PC-3 (cell line): ENCODE data around the gene YES1. TPM values are rescaled to one million over a fixed set of nuclear protein-coding genes. Genes with fewer than 3 reads are reported as not detected.
A peak's percentile ranks its signal among the peaks of the same experiment; 100 is the strongest.

Experiments
- ATAC-seq: fragments of 200-7000 bp; cut with Tn5 transposase; 2 replicates; pipeline ENCODE4 v1.9.1; 2020; ENCODE audit warnings: mild to moderate bottlenecking, moderate library complexity
- BruUV-seq: library from RNA; stranded (reverse); fragments of 400-500 nt; replicated peaks from 2 replicates; lab custom pipeline; 2021; lab: Mats Ljungman, UMichigan
- CTCF ChIA-PET: fragments of 300-600 bp; sonication (Branson Sonifier 250); formaldehyde crosslinking; loops from one replicate; lab custom pipeline; 2022; ENCODE audit warnings: antibody characterized with exemption; lab: Charles Lee
- POLR2A ChIA-PET: fragments of 300-600 bp; sonication (Branson Sonifier 250); formaldehyde crosslinking; loops from one replicate; lab custom pipeline; 2022; ENCODE audit warnings: antibody characterized with exemption; ENCODE audit not compliant: unreplicated experiment; lab: Charles Lee
- DNase-seq: peaks from one replicate; pipeline ENCODE4 v3.0.0-alpha.2; 2015
- H2AFZ ChIP-seq: fragments of 300-600 bp; sonication (generic); 2 replicates; pipeline ENCODE4 v1.6.0; 2016; ENCODE audit warnings: antibody characterized with exemption, low read length
- H3F3A ChIP-seq: fragments of 300-600 bp; sonication (generic); one replicate; pipeline ENCODE4 v1.6.0; 2017; ENCODE audit warnings: antibody characterized with exemption, low read length, control low read depth, mild to moderate bottlenecking; ENCODE audit not compliant: unreplicated experiment
- H3K27ac ChIP-seq: fragments of 300-600 bp; sonication (generic); 2 replicates; pipeline ENCODE4 v1.5.1; 2016; ENCODE audit warnings: mild to moderate bottlenecking, low read length
- H3K27me3 ChIP-seq: fragments of 300-600 bp; sonication (generic); 2 replicates; pipeline ENCODE4 v1.6.1; 2016; ENCODE audit warnings: low read length, mixed read lengths
- H3K36me3 ChIP-seq: fragments of 300-600 bp; sonication (generic); 2 replicates; pipeline ENCODE4 v1.6.1; 2016; ENCODE audit warnings: low read depth, mixed run types, low read length, mixed read lengths
- H3K4me1 ChIP-seq: fragments of 300-600 bp; sonication (generic); 2 replicates; pipeline ENCODE4 v1.5.1; 2016; ENCODE audit warnings: low read length; ENCODE audit not compliant: insufficient read depth
- H3K4me2 ChIP-seq: fragments of 300-600 bp; sonication (generic); 2 replicates; pipeline ENCODE4 v1.6.0; 2016; ENCODE audit warnings: low read length
- H3K4me3 ChIP-seq: fragments of 300-600 bp; sonication (generic); 2 replicates; pipeline ENCODE4 v1.5.1; 2016; ENCODE audit warnings: mild to moderate bottlenecking, low read length, mixed read lengths
- H3K79me2 ChIP-seq: fragments of 300-600 bp; sonication (generic); 2 replicates; pipeline ENCODE4 v1.6.1; 2017; ENCODE audit warnings: low read length, mixed read lengths
- H3K9ac ChIP-seq: fragments of 300-600 bp; sonication (generic); 2 replicates; pipeline ENCODE4 v1.6.0; 2016; ENCODE audit warnings: mild to moderate bottlenecking, low read length
- H3K9me2 ChIP-seq: fragments of 300-600 bp; sonication (generic); replicated peaks from 2 replicates; pipeline ENCODE4 v1.6.1; 2016; ENCODE audit warnings: mixed run types, low read length, mixed read lengths
- H3K9me3 ChIP-seq: fragments of 300-600 bp; sonication (generic); 2 replicates; pipeline ENCODE4 v1.6.1; 2016; ENCODE audit warnings: low read length, mixed read lengths
- H4K20me1 ChIP-seq: fragments of 300-600 bp; sonication (generic); 2 replicates; pipeline ENCODE4 v1.6.1; 2016; ENCODE audit warnings: low read length, mixed read lengths
- EZH2 ChIP-seq: fragments of 300-600 bp; sonication (generic); IDR thresholded peaks from one replicate; pipeline ENCODE4 v1.6.1; 2017; ENCODE audit warnings: antibody characterized with exemption, mild to moderate bottlenecking, low read length; ENCODE audit not compliant: unreplicated experiment
- EZH2phosphoT487 ChIP-seq: fragments of 300-600 bp; sonication (generic); IDR thresholded peaks from 2 replicates; pipeline ENCODE4 v1.6.1; 2018; ENCODE audit warnings: mild to moderate bottlenecking, antibody characterized with exemption, low read length, borderline replicate concordance
- intact Hi-C: fragments of 100-400 bp; cut with micrococcal nuclease; formaldehyde crosslinking; loops from 2 replicates; pipeline ENCODE4 v1.9.0; 2023
- total RNA-seq: library from RNA; depleted of rRNA; stranded (reverse); fragments of >200 nt; gene quantifications from 2 replicates; pipeline ENCODE4 v1.2.3, GENCODE V29; 2014
- TF ChIP-seq, protein P1 (sequence below): fragments of 300-600 bp; sonication (generic); conservative IDR thresholded peaks from 2 replicates; pipeline ENCODE4 v1.5.1; 2017; ENCODE audit warnings: antibody characterized with exemption, low read depth, mild to moderate bottlenecking, low read length

Gene YES1
- total RNA-seq, 1 experiment from 2014 or later, result 73.5 TPM

DNA sequence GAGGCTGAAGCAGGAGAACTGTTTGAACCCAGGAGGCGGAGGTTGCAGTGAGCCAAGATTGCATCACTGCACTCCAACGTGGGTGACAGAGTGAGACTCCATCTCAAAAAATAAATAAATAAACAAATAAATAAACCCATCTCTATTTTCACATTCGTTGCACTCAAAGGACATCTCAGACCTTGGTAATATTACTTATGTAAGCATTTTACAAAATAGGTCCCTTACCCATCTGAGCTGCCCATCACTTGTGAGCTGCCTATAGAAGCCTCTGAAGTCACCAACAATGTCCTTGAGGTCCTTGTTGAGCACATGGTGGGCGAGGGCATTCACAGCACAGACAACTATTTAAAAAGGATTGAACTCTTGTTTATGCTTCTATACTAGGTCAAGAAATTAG, 115.0 kb downstream of the YES1 start:
- ChIA-PET POLR2A (no interaction called here), CTCF (no interaction called here)
- DNase-seq (no peak), ATAC-seq (no peak)
- Histone ChIP-seq H3K9ac (no peak overlapping the region), H3K9me3 (no peaks in the 10 kb centered on the region), H3K27me3 (no peaks in the 10 kb centered on the region), H3K27ac (no peak overlapping the region), H3K4me3 (no peak overlapping the region), H2AFZ (no peak overlapping the region), H3F3A (no peaks in the 10 kb centered on the region), H3K79me2 (0 out of 2 replicates have a peak, but pooled peaks cover 10% of the 10 kb centered on the region), H3K4me1 (peaks cover 10% of the 10 kb centered on the region; the same call in 1 of the 2 replicates), H3K36me3 (peaks cover 25% of the 10 kb centered on the region; the same call in 1 of the 2 replicates), H3K4me2 (no peak overlapping the region), H3K9me2 (no peaks in the 10 kb centered on the region), H4K20me1 (no peaks in the 10 kb centered on the region)
- no TSS peak for BruUV-seq
- TF ChIP-seq EZH2phosphoT487 (no peak), EZH2 (no peak)
- TF ChIP-seq, protein P1, sequence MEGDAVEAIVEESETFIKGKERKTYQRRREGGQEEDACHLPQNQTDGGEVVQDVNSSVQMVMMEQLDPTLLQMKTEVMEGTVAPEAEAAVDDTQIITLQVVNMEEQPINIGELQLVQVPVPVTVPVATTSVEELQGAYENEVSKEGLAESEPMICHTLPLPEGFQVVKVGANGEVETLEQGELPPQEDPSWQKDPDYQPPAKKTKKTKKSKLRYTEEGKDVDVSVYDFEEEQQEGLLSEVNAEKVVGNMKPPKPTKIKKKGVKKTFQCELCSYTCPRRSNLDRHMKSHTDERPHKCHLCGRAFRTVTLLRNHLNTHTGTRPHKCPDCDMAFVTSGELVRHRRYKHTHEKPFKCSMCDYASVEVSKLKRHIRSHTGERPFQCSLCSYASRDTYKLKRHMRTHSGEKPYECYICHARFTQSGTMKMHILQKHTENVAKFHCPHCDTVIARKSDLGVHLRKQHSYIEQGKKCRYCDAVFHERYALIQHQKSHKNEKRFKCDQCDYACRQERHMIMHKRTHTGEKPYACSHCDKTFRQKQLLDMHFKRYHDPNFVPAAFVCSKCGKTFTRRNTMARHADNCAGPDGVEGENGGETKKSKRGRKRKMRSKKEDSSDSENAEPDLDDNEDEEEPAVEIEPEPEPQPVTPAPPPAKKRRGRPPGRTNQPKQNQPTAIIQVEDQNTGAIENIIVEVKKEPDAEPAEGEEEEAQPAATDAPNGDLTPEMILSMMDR, result no peak
- intact Hi-C loops, result no loop called here

DNA sequence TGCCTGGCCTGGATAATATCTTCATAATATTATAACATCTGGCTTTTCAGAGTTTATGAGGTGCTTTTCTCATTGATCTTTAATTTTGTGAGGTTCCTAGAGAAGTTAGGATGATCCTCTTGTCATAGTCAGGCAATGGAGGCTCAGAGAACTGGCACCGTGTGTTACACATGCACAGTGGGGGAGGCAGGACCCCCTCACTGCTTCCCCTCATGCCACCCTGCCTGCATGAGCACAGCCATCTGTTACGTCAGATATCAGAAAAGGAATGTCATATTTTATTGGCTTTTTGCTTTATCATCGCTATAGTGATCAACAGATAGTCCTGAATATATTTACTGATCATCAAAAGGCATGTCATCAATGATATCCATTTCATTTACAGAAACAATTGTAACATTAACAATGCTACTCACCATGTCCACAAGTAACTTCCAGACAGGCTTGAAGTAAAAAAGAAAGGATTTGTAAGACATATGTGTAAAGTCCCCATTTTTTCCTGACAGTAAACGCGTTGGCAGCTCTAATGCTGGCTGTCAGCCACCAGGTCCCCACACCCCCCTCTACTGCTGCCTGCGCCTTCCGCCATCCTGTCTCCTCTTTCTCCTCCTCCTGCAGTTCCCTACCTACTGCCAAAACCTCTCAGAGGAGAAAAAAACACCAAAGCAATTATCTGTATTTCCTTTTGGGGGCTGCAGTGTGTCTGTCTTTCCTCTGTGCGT, 118.4 kb downstream of the YES1 start:
- 0 out of 2 replicates have a peak, but pooled peaks cover under 1% of the 10 kb centered on the region for H3K79me2 ChIP-seq
- no peak overlapping the region for H3K4me3 ChIP-seq
- H3K4me1 ChIP-seq, result no peaks in the 10 kb centered on the region
- no peaks in the 10 kb centered on the region for H3K9me2 ChIP-seq
- H4K20me1 ChIP-seq, result no peaks in the 10 kb centered on the region
- no peak overlapping the region for H3K4me2 ChIP-seq
- intact Hi-C loops, result no loop called here
- TF ChIP-seq EZH2, result no peak
- no peak for TF ChIP-seq EZH2phosphoT487
- TF ChIP-seq, protein P1, result no peak
- no peaks in the 10 kb centered on the region for H3F3A ChIP-seq
- DNase-seq, result no peak
- H3K9ac ChIP-seq, result no peak overlapping the region
- no peak for ATAC-seq
- H3K27me3 ChIP-seq, result no peaks in the 10 kb centered on the region
- peaks cover 17% of the 10 kb centered on the region; the same call in 1 of the 2 replicates for H3K36me3 ChIP-seq
- POLR2A ChIA-PET, result no interaction called here
- no peaks in the 10 kb centered on the region for H3K9me3 ChIP-seq
- CTCF ChIA-PET, result no interaction called here
- BruUV-seq, result TSS peak; percentile 6
- H3K27ac ChIP-seq, result no peak overlapping the region
- no peak overlapping the region for H2AFZ ChIP-seq

DNA sequence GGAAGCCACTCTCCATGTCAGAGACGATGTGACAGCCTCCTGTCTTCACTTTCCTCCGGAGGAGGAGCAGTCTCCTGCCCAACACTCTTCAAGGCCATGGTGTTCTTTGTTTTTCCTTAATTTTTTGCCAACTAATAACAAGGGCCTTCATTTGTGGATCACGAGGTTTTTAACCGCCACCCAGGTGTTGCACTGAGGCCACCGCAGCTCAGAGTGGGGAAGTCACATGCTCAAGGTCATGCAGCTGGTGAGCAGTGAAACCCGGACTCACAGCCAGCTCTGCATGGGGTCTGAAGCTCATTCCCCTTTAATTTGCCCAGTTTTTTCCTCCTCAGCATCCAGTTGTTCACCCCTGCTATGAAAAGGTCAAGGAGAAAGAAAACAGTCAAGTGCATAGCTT, 119.2 kb downstream of the YES1 start:
- Histone ChIP-seq H3K27me3 (no peaks in the 10 kb centered on the region), H3K9ac (no peak overlapping the region), H3K4me3 (no peak overlapping the region), H3K9me2 (no peaks in the 10 kb centered on the region), H3K27ac (no peak overlapping the region), H3K36me3 (peaks cover 15% of the 10 kb centered on the region; the same call in 1 of the 2 replicates), H3K4me2 (no peak overlapping the region), H3K4me1 (no peaks in the 10 kb centered on the region), H4K20me1 (no peaks in the 10 kb centered on the region), H3K9me3 (no peaks in the 10 kb centered on the region), H3F3A (no peaks in the 10 kb centered on the region), H2AFZ (no peak overlapping the region), H3K79me2 (no peaks in the 10 kb centered on the region)
- TF ChIP-seq EZH2phosphoT487, result no peak
- TF ChIP-seq EZH2, result no peak
- TF ChIP-seq, protein P1, result no peak
- POLR2A ChIA-PET, result no interaction called here
- intact Hi-C loops, result no loop called here
- CTCF ChIA-PET, result no interaction called here
- DNase-seq, result no peak
- ATAC-seq, result no peak
- BruUV-seq, result no TSS peak
